Skin of body (tissue), 2 donors: ENCODE data around the gene EIF3J. TPM values are rescaled to one million over a fixed set of nuclear protein-coding genes. Genes with fewer than 3 reads are reported as not detected.

Experiments
- DNase-seq: peaks from one replicate; lab custom pipeline; 2025; lab: John Stamatoyannopoulos, UW
- total RNA-seq: library from RNA; depleted of rRNA; stranded (reverse); fragments of >200 nt; gene quantifications from one replicate; pipeline ENCODE4 v1.2.3, GENCODE V29; 2014

The EIF3J gene
- total RNA-seq, 1 donor from 2014 or later = 58.2 TPM

GRCh38 chr15:44593042-44593736 lies 56.2 kb downstream of the EIF3J start:
- DNase-seq = no peak

- no peak for DNase-seq
Measured at GRCh38 chr15:44595246-44595645, 58.3 kb downstream of the EIF3J start.

GRCh38 chr15:44595656-44596510 lies 58.9 kb downstream of the EIF3J start:
- DNase-seq = no peak

- no peak for DNase-seq
Measured at GRCh38 chr15:44596511-44597010, 59.6 kb downstream of the EIF3J start.

GRCh38 chr15:44598066-44598465 lies 61.1 kb downstream of the EIF3J start:
- no peak for DNase-seq

GRCh38 chr15:44598892-44599291 lies 61.9 kb downstream of the EIF3J start:
- no peak for DNase-seq

GRCh38 chr15:44603126-44603525 lies 66.2 kb downstream of the EIF3J start:
- DNase-seq = no peak

GRCh38 chr15:44606740-44607139 lies 69.8 kb downstream of the EIF3J start:
- DNase-seq = no peak

Other genes starting within 250 kb of the EIF3J start
- gene GOLM2, start 248.4 kb upstream of the EIF3J start, total RNA-seq = 70.6 TPM
- 103 TPM for gene CTDSPL2, start 109.5 kb upstream of the EIF3J start, total RNA-seq
- gene SPG11, start 126.5 kb downstream of the EIF3J start, total RNA-seq = 60.9 TPM
- 0.79 TPM for gene PATL2, start 174.2 kb downstream of the EIF3J start, total RNA-seq
- 1,215 TPM for gene B2M, start 174.4 kb downstream of the EIF3J start, total RNA-seq
- gene TRIM69, start 199.4 kb downstream of the EIF3J start, total RNA-seq = 11.9 TPM